Brain microvascular endothelial cell (primary cell): Measurements from ENCODE around the gene NDRG4.
A peak's percentile ranks its signal among the peaks of the same experiment; 100 is the strongest.

ENCODE experiments used
- DNase-seq: peaks from one replicate; pipeline ENCODE4 v3.0.0-alpha.2; 2020
- H3K27ac ChIP-seq: fragments of 250-450 bp; sonication (Bioruptor Pico); 2 replicates; pipeline ENCODE4 v1.5.1; 2020; ENCODE audit warnings: mild to moderate bottlenecking, moderate library complexity
- H3K27me3 ChIP-seq: fragments of 250-450 bp; sonication (Bioruptor Pico); replicated peaks from 2 replicates; pipeline ENCODE4 v1.5.1; 2020; ENCODE audit warnings: mild to moderate bottlenecking
- H3K36me3 ChIP-seq: fragments of 250-450 bp; sonication (Bioruptor Pico); replicated peaks from 2 replicates; pipeline ENCODE4 v1.5.1; 2020; ENCODE audit warnings: mild to moderate bottlenecking
- H3K4me3 ChIP-seq: 2 replicates; pipeline ENCODE4 v1.5.1; 2011; ENCODE audit warnings: low read depth, mild to moderate bottlenecking, control low read depth, low read length, moderate library complexity
- CTCF ChIP-seq: IDR thresholded peaks from 2 replicates; pipeline ENCODE4 v1.5.1; 2011; ENCODE audit warnings: low read depth, mild to moderate bottlenecking, moderate library complexity, low read length, control low read depth, inconsistent platforms; ENCODE audit errors: missing control alignments
- in situ Hi-C: cut with HindIII; loops from 2 replicates; pipeline ENCODE4 v1.10.0; 2017; ENCODE audit warnings: low sequenced_read_pairs, low pct_ligation_motif_present

NDRG4 gene

GRCh38 chr16:58499615-58500351, at the start of gene NDRG4:
NDRG4 (plus strand) TSS chr16:58500143; CDS start chr16:58500249, 106 bp downstream.
- in situ Hi-C loops, result no loop called here
- DNase-seq, result peak; percentile 89
- Histone ChIP-seq H3K4me3 (peak within 1 kb of the TSS; percentile 67), H3K36me3 (no peaks in the 10 kb centered on the region), H3K27ac (no peak within 1 kb of the TSS), H3K27me3 (no peaks in the 10 kb centered on the region)
- no peak for TF ChIP-seq CTCF

GRCh38 chr16:58450590-58450989, 49.4 kb upstream of the NDRG4 start:
- TF ChIP-seq CTCF, result no peak
- Histone ChIP-seq H3K27ac (no peak overlapping the region), H3K27me3 (no peaks in the 10 kb centered on the region), H3K36me3 (no peaks in the 10 kb centered on the region), H3K4me3 (no peak overlapping the region)
- in situ Hi-C loops, result no loop called here
- no peak for DNase-seq

GRCh38 chr16:58451265-58451689, 48.7 kb upstream of the NDRG4 start:
- TF ChIP-seq CTCF, result no peak
- Histone ChIP-seq H3K27me3 (no peaks in the 10 kb centered on the region), H3K36me3 (no peaks in the 10 kb centered on the region), H3K27ac (no peak overlapping the region), H3K4me3 (no peak overlapping the region)
- DNase-seq, result no peak
- in situ Hi-C loops, result no loop called here

- no peaks in the 10 kb centered on the region for H3K27me3 ChIP-seq
Measured at GRCh38 chr16:58451945-58452401, 48.0 kb upstream of the NDRG4 start.

GRCh38 chr16:58452640-58453039, 47.3 kb upstream of the NDRG4 start:
- Histone ChIP-seq H3K4me3 (no peak overlapping the region), H3K36me3 (no peaks in the 10 kb centered on the region), H3K27me3 (no peaks in the 10 kb centered on the region), H3K27ac (no peak overlapping the region)
- DNase-seq, result no peak
- no peak for TF ChIP-seq CTCF
- in situ Hi-C loops, result no loop called here

More at GRCh38 chr16:58451945-58452401, 48.0 kb upstream of the NDRG4 start:
- Histone ChIP-seq H3K27ac (no peak overlapping the region), H3K36me3 (no peaks in the 10 kb centered on the region), H3K4me3 (no peak overlapping the region)
- TF ChIP-seq CTCF, result no peak
- DNase-seq, result peak; percentile 22
- in situ Hi-C loops, result no loop called here

GRCh38 chr16:58454178-58454577, 45.8 kb upstream of the NDRG4 start:
- in situ Hi-C loops, result no loop called here
- no peaks in the 10 kb centered on the region for H3K27me3 ChIP-seq

More at GRCh38 chr16:58454178-58454577, 45.8 kb upstream of the NDRG4 start:
- no peaks in the 10 kb centered on the region for H3K36me3 ChIP-seq
- TF ChIP-seq CTCF, result no peak
- no peak for DNase-seq
- no peak overlapping the region for H3K4me3 ChIP-seq
- no peak overlapping the region for H3K27ac ChIP-seq
